Stimulated activated CD8-positive, alpha-beta memory T cell treated with anti-CD3 and anti-CD28 coated beads, Interleukin-12 subunit alpha, Interleukin-12 subunit beta, amount 100 ng/mL, for 4 hours (primary cell): Measurements from ENCODE around the gene KDM6A.
"Not testable (repeated sequence)": the region's sequence is repeated elsewhere in the genome, so short reads cannot be mapped to it uniquely, and the experiment has no call there.

Experiments used
- DNase-seq: peaks from one replicate; pipeline ENCODE4 v3.0.0-alpha.2; 2020; ENCODE audit warnings: low read depth

The KDM6A gene

GRCh38 chrX:44872821-44873414 lies at the start of gene KDM6A:
Gene KDM6A (plus strand): TSS chrX:44873188. CDS start chrX:44873552, 364 bp downstream.
- DNase-seq, result peak; percentile 99

DNA sequence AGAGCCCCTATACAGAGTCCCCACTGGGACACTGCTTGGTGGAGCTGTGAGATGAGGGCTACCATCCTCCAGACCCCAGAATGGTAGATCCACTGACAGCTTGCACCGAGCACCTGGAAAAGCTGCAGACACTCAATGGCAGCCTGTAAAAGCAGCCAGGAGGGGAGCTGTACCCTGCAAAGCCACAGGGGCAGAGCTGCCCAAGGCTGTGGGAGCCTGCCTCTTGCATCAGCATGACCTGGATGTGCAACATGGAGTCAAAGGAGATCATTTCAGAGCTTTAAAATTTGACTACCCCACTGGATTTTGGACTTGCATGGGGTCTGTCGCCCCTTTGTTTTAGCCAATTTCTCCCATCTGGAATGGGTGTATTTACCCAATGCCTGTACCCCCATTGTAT lies 49.8 kb upstream of the KDM6A start:
- DNase-seq, result not testable (repeated sequence)

DNA sequence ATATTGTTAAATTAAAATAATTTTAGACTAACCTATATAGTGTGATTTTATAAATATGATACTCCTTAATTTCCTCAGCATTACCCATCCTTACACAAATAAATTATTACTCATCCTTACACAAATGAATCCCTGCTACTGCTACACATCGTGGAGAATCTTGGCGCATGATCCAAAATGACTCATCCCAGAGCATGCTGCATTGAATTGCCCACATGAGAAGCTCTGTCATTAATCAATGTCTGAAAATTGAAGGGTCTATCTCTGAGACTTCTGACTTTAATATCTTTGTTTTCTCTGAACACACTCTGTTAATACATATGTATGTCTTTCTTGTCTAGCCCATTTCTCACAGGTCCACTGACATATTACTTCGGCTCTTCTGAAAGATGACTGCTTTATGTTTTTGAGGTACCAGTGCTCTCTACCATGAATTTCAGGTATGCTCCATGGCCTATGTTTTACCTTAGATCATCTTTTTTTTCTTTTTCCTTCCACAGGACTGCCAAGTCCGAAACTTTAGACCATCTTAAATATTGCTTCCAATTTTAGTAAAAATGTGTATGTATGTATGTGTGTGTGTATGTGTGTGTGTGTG lies 44.9 kb upstream of the KDM6A start:
- DNase-seq, result no peak

- no peak for DNase-seq
These were observed 43.2 kb upstream of the KDM6A start for GRCh38 chrX:44829832-44830231.

GRCh38 chrX:44842550-44843317 lies 30.3 kb upstream of the KDM6A start:
- DNase-seq, result no peak

GRCh38 chrX:44843318-44843702 lies 29.7 kb upstream of the KDM6A start:
- DNase-seq, result no peak

DNA sequence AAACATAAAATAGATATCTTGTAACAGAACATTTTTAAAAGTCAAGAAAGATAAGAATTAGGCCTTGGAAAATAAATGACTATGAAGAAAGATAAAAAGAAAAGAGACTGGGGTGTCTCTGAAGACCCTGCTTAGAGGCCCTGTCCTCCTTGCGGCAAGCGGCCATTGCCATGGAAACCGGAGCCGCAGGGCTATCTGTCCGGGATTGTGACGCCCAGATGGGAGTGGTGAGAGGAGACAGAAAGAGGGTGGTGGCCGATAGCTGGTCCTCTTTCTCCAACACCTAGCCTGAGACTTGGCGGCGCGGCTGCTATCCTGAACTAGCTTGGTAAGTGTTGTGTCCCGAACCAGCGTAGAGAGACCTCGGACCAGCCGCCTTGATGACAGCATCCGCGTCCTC lies 29.2 kb upstream of the KDM6A start, which contains the start of gene DUSP21:
Gene DUSP21, plus strand, starts transcription at position 269 of the 400 bp plus-strand sequence. Its CDS starts 112 bp downstream, at position 381.
- no peak for DNase-seq

GRCh38 chrX:44844204-44844603 lies 28.8 kb upstream of the KDM6A start:
- no peak for DNase-seq

DNA sequence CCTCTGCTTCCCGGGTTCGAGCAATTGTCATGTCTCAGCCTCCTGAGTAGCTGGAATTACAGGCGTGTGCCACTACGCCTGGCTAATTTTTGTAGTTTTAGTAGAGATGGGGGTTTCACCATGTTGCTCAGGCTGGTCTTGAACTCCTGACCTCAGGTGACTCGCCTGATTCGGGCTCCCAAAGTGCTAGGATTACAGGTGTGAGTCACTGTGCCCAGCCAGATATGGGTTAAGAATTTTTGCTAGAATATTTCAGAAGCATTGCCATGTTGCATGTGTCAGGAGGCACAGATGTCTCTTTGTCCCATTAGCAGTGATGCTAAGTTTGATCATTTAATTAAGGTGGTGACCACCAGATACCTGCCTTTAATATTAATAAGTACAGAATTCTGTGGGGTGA lies 22.1 kb upstream of the KDM6A start:
- DNase-seq, result not testable (repeated sequence)

DNA sequence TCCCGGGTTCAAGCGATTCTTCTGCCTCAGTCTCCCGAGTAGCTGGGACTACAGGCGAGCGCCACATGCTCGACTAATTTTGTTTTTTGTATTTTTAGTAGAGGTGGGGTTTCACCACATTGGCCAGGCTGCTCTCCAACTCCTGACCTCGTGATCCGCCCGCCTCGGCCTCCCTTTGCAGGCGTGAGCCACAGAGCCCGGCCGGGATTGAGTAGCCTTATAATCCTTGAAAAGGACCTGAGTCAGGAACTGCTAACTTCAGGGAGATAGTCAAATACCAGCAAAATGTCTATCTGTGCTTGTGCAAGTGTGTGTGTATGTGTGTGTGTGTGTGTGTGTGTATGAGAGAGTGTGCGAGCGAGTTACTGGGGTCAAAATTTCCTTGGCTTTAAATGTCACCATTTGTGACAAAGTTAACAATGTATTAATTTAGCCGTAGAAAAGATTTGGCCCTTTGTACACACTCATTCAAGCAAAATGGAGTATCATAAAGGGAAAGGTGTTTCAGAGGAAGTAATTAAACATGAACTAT lies 1.8 kb upstream of the KDM6A start:
- no peak for DNase-seq

GRCh38 chrX:44871931-44872820 lies 812 bp upstream of the KDM6A start:
- DNase-seq, result no peak

DNA sequence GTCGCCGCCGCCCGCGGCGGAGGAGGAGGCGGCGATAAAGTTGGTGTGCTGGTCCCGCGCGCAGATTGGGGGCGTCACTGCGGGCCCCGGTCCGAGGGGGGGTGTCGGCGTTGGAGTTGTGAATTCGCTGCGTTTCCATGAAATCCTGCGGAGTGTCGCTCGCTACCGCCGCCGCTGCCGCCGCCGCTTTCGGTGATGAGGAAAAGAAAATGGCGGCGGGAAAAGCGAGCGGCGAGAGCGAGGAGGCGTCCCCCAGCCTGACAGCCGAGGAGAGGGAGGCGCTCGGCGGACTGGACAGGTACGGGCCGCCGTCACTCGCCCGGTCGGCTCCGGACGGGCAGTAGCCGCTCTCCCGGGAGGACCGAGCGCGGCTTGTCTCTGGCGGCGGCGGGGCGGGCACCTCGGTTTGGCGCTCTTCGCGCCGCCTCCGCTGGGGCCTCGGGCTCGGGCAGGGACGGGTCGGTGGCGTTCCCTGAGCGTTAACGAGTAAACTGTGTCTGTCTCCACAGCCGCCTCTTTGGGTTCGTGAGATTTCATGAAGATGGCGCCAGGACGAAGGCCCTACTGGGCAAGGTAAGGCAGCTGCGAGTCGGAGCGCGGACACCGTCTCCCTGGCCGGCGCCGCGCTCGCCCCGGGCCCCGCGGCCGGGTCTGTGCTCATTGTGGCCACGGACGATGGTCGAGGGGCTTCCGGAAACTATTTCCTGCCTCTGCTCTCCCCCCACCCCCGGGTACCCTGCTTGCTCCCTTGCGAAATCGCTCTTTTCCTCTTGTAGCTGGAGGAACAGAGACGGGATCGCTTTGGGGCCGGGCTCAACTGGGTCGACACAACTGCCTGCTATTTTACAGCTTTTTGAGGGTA lies 658 bp downstream of the KDM6A start:
- DNase-seq, result no peak

- peak; percentile 17 for DNase-seq
These were observed 1.6 kb downstream of the KDM6A start for GRCh38 chrX:44874420-44875184.

DNA sequence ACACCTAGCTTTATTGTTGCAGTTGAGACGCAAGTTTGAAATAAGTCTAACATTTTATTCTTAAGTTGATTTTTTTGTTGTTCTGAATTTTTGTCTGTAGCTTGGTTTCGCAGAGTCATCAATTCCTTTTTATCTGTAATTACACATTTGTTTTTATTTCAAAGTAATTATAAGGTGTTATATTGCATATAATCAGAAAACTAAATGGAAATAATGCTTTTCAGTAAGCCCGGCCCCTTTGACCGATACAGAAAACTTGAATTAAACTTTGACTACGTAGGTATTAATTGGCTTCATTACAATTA lies 2.1 kb downstream of the KDM6A start:
- no peak for DNase-seq

DNA sequence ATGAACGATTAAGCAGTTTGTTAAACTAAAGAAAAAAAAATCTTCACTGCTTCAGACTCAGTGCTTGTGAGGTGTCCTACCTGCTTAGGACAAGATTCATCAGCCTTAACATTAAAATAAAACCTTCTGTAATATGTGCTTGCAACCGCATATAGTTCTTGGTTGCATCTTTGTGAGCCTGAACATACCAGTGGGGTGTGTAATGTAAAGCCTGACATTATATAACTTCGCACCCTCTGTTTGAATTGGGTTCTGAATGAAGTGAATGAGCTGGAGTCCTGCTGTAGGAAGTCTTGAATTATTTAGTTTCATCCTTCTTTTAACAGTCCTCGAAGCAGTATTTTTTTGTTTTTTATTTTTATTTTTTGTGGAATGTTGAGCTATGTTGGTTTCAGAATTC lies 3.1 kb downstream of the KDM6A start:
- no peak for DNase-seq

DNA sequence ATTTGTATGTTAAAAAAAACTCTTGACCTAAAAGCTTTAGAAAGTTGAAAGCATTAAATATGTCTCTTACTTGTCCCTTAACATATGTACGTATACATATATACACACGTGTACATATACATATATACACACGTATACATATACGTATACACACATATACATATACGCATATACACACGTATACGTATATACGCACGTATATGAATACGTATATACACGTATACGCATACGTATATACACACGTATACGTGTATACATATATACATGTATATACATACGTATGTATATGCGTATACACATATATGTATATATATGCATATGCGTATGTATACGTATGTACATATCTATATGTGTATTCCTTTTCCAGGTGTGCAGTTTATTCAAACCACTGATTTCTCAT lies 3.8 kb downstream of the KDM6A start:
- DNase-seq, result no peak

- no peak for DNase-seq
These were observed 5.8 kb downstream of the KDM6A start for GRCh38 chrX:44878780-44879179.

GRCh38 chrX:44881549-44881948 lies 8.6 kb downstream of the KDM6A start:
- no peak for DNase-seq

DNA sequence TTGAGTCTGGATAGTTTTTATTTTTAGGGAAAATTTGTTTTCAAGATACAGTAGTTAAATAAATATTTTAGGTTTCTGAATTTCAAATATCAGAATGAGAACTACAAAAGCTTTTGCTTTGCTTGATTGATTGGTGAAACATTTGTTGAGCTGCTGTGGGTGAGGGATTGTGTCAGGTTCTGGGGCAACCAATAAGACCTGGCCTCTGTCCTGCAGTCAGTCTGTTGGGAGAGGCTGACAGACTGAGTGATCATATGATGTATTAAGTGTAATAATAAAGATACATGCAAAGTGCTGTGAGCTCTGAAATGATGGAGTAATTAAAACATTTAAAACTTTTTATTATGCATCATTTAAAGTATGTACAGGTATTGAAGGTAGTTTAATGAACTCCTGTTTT lies 9.6 kb downstream of the KDM6A start:
- no peak for DNase-seq

DNA sequence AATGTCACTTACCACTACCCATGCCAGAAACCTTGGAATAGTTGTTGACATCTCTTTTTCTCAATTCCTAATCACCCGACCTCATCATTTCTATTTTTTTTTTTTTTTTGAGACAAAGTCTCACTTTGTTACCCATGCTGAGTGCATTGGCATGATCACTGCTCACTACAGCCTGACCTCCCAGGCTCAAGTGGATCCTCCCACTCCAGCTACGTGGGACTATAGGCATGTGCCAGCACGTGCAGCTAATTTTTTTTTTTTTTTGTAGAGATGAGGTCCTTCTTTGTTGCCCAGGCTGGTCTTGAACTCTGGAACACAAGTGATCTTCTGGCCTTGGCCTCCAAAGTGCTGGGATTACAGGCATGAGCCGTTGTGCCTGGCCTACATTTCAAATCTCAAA lies 12.0 kb downstream of the KDM6A start:
- DNase-seq, result no peak

DNA sequence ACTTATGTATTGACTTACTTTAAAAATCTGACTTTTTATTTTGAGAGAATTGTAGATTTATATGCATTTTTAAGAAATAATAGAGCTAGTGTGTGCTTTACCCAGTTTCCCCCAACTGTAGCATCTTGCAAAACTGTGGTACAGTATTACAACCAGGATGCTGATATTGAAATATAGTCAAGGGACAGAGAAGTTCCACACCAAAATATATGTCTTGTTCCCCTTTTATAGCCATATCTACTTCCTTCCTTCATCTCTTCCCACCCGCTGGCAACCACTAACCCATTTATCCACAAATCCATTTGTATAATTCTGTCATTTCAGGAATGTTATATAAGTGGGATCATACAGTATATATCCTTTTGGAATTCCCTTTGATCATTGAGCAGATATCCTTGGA lies 16.8 kb downstream of the KDM6A start:
- DNase-seq, result no peak
